HEK293T (cell line): Measurements from ENCODE around the gene FNDC11.

Source experiments
- CTCF ChIA-PET: fragments of 350-600 bp; formaldehyde crosslinking; extraction: SDS; loops from one replicate; lab custom pipeline; 2021; ENCODE audit warnings: antibody characterized with exemption, inconsistent platforms; lab: Yijun Ruan, JAX
- POLR2A ChIA-PET: fragments of 350-600 bp; formaldehyde crosslinking; extraction: SDS; loops from one replicate; lab custom pipeline; 2020; ENCODE audit warnings: antibody characterized with exemption, inconsistent platforms; lab: Yijun Ruan, JAX
- DNase-seq: peaks from one replicate; pipeline ENCODE4 v3.0.0; 2012; ENCODE audit warnings: mixed read lengths; ENCODE audit errors: extremely low spot score
- ARNT ChIP-seq: fragments of 450-650 bp; IDR thresholded peaks from 2 replicates; pipeline ENCODE4 v1.6.1; 2017; ENCODE audit warnings: mild to moderate bottlenecking
- BHLHE40 ChIP-seq: fragments of 450-650 bp; IDR thresholded peaks from 2 replicates; pipeline ENCODE4 v1.6.1; 2016; ENCODE audit warnings: mild to moderate bottlenecking, moderate library complexity, borderline replicate concordance
- CTBP1 ChIP-seq: fragments of 450-650 bp; IDR thresholded peaks from 2 replicates; pipeline ENCODE4 v1.6.1; 2016; ENCODE audit warnings: borderline replicate concordance
- ELF4 ChIP-seq: fragments of 450-650 bp; IDR thresholded peaks from 2 replicates; pipeline ENCODE4 v1.6.1; 2017; ENCODE audit warnings: antibody characterized with exemption
- FOXA1 ChIP-seq: fragments of 450-650 bp; IDR thresholded peaks from 2 replicates; pipeline ENCODE4 v1.6.1; 2016; ENCODE audit warnings: mild to moderate bottlenecking
- FOXK2 ChIP-seq: fragments of 450-650 bp; IDR thresholded peaks from 2 replicates; pipeline ENCODE4 v1.6.1; 2016; ENCODE audit warnings: mild to moderate bottlenecking
- FOXM1 ChIP-seq: fragments of 450-650 bp; IDR thresholded peaks from 2 replicates; pipeline ENCODE4 v1.6.1; 2017; ENCODE audit warnings: mild to moderate bottlenecking, borderline replicate concordance
- HDGF ChIP-seq: fragments of 450-650 bp; IDR thresholded peaks from 2 replicates; pipeline ENCODE4 v1.6.1; 2017; ENCODE audit warnings: antibody characterized with exemption, borderline replicate concordance
- L3MBTL2 ChIP-seq: fragments of 450-650 bp; conservative IDR thresholded peaks from 2 replicates; pipeline ENCODE4 v1.6.1; 2016; ENCODE audit warnings: mild to moderate bottlenecking
- LEF1 ChIP-seq: fragments of 450-650 bp; IDR thresholded peaks from 2 replicates; pipeline ENCODE4 v1.6.1; 2017; ENCODE audit warnings: mild to moderate bottlenecking, borderline replicate concordance
- NFRKB ChIP-seq: fragments of 450-650 bp; IDR thresholded peaks from 2 replicates; pipeline ENCODE4 v1.6.1; 2016; ENCODE audit warnings: mild to moderate bottlenecking, moderate library complexity
- PKNOX1 ChIP-seq: fragments of 450-650 bp; IDR thresholded peaks from 2 replicates; pipeline ENCODE4 v1.6.1; 2016
- SP1 ChIP-seq: fragments of 450-650 bp; IDR thresholded peaks from 2 replicates; pipeline ENCODE4 v1.6.1; 2017
- SUZ12 ChIP-seq: fragments of 450-650 bp; IDR thresholded peaks from 2 replicates; pipeline ENCODE4 v1.6.1; 2016; ENCODE audit warnings: mild to moderate bottlenecking
- TARDBP ChIP-seq: fragments of 450-650 bp; IDR thresholded peaks from 2 replicates; pipeline ENCODE4 v1.6.1; 2016
- ZNF384 ChIP-seq: fragments of 450-650 bp; IDR thresholded peaks from 2 replicates; pipeline ENCODE4 v1.6.1; 2016

FNDC11 gene

GRCh38 chr20:63553933-63554290 lies at the start of gene FNDC11:
Gene FNDC11, plus strand, starts transcription at chr20:63554159. Its CDS starts 1,505 bp downstream, at chr20:63555664.
- ChIA-PET CTCF (no interaction called here), POLR2A (no interaction called here)
- TF ChIP-seq CTBP1: no peak
- no peak for TF ChIP-seq L3MBTL2
- no peak for TF ChIP-seq NFRKB
- TF ChIP-seq SUZ12: no peak
- TF ChIP-seq HDGF: no peak
- no peak for TF ChIP-seq BHLHE40
- no peak for TF ChIP-seq FOXM1
- no peak for TF ChIP-seq SP1
- no peak for TF ChIP-seq LEF1
- no peak for TF ChIP-seq TARDBP
- TF ChIP-seq PKNOX1: no peak
- TF ChIP-seq FOXA1: no peak
- no peak for TF ChIP-seq ZNF384
- no peak for TF ChIP-seq ELF4
- TF ChIP-seq ARNT: no peak
- no peak for DNase-seq

- TF ChIP-seq ARNT (no peak), FOXA1 (no peak), SP1 (no peak), L3MBTL2 (no peak), LEF1 (no peak), TARDBP (no peak), HDGF (no peak), FOXM1 (no peak)
- DNase-seq: no peak
- POLR2A ChIA-PET: no interaction called here
- CTCF ChIA-PET: no interaction called here
These were observed 49.3 kb upstream of the FNDC11 start for GRCh38 chr20:63504642-63505041.

- no peak for DNase-seq
- CTCF ChIA-PET: no interaction called here
- POLR2A ChIA-PET: no interaction called here
- TF ChIP-seq HDGF (no peak), ARNT (no peak), FOXM1 (no peak), ZNF384 (no peak)
These were observed 48.7 kb upstream of the FNDC11 start for GRCh38 chr20:63505281-63505680.

- ChIA-PET POLR2A (no interaction called here), CTCF (no interaction called here)
- no peak for DNase-seq
- no peak for TF ChIP-seq FOXM1
- TF ChIP-seq HDGF: no peak
- TF ChIP-seq FOXA1: no peak
- no peak for TF ChIP-seq PKNOX1
- no peak for TF ChIP-seq BHLHE40
- no peak for TF ChIP-seq L3MBTL2
- no peak for TF ChIP-seq CTBP1
- TF ChIP-seq LEF1: no peak
- TF ChIP-seq TARDBP: no peak
- TF ChIP-seq NFRKB: no peak
- no peak for TF ChIP-seq FOXK2
- TF ChIP-seq SUZ12: no peak
- no peak for TF ChIP-seq ELF4
- TF ChIP-seq ZNF384: no peak
- TF ChIP-seq ARNT: no peak
These were observed 48.2 kb upstream of the FNDC11 start for GRCh38 chr20:63505723-63506122.

GRCh38 chr20:63507083-63507743 lies 46.7 kb upstream of the FNDC11 start:
- TF ChIP-seq TARDBP: no peak
- TF ChIP-seq L3MBTL2: no peak
- DNase-seq: no peak
- POLR2A ChIA-PET: no interaction called here
- CTCF ChIA-PET: no interaction called here

- CTCF ChIA-PET: no interaction called here
- DNase-seq: no peak
- POLR2A ChIA-PET: interaction anchor here (1.1 kb wide), 1 partner anchor 13 kb away, joined by 3 read pairs; no protein-coding TSS in a partner anchor
- TF ChIP-seq L3MBTL2 (no peak), ELF4 (no peak)
These were observed 45.7 kb upstream of the FNDC11 start for GRCh38 chr20:63508072-63508768.

- CTCF ChIA-PET: no interaction called here
- POLR2A ChIA-PET: no interaction called here
These were observed 44.8 kb upstream of the FNDC11 start for GRCh38 chr20:63509088-63509564.

More at GRCh38 chr20:63509088-63509564, 44.8 kb upstream of the FNDC11 start:
- no peak for DNase-seq
- no peak for TF ChIP-seq HDGF
- TF ChIP-seq TARDBP: no peak
- no peak for TF ChIP-seq BHLHE40
- TF ChIP-seq ZNF384: no peak
- no peak for TF ChIP-seq FOXK2
- TF ChIP-seq L3MBTL2: no peak
- TF ChIP-seq ARNT: no peak
- no peak for TF ChIP-seq ELF4
- no peak for TF ChIP-seq FOXM1
